HG03558 (cell line): ENCODE results near the gene TENM4.

ENCODE experiments used
- ATAC-seq: cut with Tn5 transposase; IDR thresholded peaks from one replicate; pipeline ENCODE4 v1.9.1; 2021; ENCODE audit warnings: moderate number of reproducible peaks; ENCODE audit not compliant: unreplicated experiment; ENCODE audit errors: extremely low read depth

TENM4 gene

GRCh38 chr11:78932757-78933156, 508.1 kb downstream of the TENM4 start:
- ATAC-seq, result no peak

DNA sequence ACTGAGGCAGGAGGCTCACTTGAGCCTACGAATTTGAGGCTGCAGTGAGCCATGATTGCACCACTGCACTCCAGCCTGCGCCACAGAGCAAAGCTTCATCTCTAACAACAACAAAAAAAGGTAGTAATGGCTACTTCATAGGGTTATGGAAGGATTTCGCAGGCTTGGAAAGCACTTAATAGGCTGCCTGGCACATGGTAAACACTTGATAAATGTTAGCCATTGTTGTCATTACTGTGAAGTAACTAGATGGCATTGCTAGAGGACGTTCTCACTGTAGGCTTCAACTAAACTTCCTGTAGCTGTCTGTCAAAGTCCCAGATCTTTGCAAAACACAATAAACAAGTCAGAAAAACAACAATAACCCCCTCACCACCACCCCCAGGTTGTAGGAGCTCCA, 508.9 kb downstream of the TENM4 start:
- no peak for ATAC-seq

- ATAC-seq, result no peak
Observed at GRCh38 chr11:78930810-78931523, 509.9 kb downstream of the TENM4 start.

- ATAC-seq, result no peak
Observed at GRCh38 chr11:78929906-78930220, 511.0 kb downstream of the TENM4 start.

- ATAC-seq, result no peak
Observed at GRCh38 chr11:78929207-78929905, 511.5 kb downstream of the TENM4 start.

DNA sequence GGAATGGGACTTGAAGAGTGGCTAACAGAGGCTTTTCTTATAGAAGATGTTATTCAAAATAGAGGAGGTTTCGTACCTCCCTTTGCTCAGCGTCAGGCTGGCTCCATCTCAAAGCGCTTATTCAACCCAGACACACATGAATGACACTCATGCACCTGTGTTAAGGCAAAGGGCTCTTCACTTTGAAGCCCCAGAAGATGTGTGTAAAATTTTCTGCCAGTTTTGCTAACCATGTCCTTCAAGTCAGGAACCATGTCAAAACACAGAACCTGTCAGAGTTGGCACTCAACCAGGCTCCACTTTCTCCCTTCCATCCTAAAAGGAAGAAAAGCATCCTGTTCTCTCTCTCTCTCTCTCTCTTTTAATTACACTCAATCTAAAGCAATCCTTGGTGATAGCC, 513.3 kb downstream of the TENM4 start:
- ATAC-seq, result no peak

DNA sequence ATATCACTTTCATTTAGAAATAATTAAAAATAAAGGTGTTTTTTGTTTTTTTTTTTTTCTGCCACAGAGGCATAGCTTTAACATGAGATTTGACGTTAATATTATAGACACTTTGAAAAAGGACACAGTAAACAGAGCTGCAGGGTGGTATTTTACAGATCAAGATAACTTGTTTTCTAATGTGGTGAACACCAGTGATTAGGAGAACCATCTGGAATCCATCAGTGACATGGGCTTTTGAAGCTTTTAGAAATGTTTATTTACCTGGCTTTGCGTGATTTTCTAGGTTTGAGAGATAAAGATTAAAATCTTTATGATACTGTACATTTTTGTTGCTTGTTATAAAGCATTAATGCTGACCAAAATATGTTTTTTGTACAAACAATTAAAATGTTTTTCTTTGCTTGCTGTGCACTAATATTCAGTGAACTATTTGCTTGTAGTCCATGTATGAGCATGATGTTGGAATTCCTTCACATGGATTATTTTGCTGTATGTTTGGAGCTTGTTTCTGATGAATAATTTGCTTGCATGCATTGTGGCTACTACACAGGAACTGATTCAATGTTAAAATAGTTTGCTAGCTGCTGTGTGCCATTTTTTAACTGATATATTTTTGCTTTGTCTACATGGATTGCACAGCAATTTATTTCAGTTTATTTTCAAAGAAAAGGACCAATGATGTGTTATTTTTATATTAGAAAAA, 514.0 kb downstream of the TENM4 start:
- no peak for ATAC-seq

DNA sequence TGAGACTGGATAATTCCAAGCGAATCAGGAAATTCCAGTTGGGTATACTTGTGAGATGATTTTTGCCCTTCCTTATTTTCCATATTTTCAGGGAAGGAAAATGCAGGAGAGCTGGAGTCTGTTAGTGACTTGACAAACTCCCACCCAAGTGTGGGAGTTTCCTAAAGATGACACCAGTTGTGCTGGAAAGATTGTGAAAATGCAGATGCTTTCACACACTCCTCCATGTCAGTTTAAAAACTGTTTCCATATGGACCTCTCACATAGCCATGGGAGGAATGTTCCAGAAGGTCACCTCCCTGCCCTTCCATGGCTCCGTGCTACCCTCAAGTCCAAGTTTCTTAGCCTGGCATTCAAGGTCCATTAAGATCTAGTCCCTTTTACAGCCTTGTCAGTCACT, 515.4 kb downstream of the TENM4 start:
- no peak for ATAC-seq

DNA sequence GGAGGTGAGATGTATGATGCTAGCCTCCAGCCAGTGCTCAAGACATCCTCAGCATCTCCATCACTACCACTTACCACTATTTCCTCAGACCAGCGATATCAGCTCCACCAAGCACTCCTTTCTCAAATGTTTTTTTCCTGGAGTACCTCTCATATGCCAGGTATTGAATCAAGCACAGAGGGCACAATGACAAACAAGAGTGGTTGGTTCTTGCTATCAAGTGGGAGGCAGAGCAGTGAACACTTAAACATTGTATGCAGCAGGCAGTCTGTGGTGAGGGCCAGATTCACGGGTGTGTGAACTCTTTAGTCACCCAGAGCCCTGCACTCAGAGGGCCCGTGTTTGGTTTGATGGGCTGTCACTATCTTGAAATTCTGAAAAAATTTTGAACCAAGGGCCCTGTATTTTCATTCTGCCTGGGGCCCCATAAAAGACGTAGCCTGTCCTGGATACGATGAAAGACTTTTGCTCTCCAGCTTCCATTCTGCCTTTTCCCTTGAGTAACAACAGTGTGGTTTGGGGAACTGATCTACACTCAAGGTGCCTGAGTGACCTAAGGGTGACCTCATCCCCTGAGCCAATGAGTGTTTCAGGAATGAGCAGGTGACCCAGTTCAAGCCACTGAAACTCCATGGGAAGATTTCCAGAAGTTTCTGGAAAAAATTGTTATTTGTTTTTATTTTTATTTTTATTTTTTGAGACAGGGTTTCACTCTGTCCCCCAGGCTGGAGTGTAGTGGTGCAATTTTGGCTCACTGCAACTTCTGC, 517.8 kb downstream of the TENM4 start:
- ATAC-seq, result no peak

GRCh38 chr11:78921509-78921908, 519.3 kb downstream of the TENM4 start:
- ATAC-seq, result no peak

GRCh38 chr11:78920329-78920728, 520.5 kb downstream of the TENM4 start:
- ATAC-seq, result no peak

GRCh38 chr11:78916759-78917158, 524.1 kb downstream of the TENM4 start:
- ATAC-seq, result no peak

GRCh38 chr11:78914503-78914902, 526.3 kb downstream of the TENM4 start:
- no peak for ATAC-seq

GRCh38 chr11:78912778-78913177, 528.1 kb downstream of the TENM4 start:
- no peak for ATAC-seq

DNA sequence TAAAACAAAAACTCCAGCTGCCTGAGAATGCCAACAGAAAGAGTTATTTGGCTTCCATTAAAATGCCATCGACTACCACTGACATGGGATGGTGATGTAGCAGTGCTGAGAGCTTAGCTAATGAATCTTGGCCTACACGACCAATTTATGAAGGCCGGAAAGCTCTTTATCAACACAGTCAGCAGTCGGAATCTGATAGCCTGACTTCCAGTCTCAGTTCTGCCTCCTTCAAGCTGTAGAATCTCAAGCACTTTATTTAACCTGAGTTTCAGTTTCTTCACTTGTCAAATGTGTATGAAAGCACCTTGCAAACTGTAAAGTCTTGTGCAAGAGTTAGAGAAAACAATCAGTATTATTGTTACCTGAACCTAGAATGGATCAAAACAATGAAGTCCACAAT, 530.5 kb downstream of the TENM4 start:
- no peak for ATAC-seq

GRCh38 chr11:78909386-78909785, 531.4 kb downstream of the TENM4 start:
- no peak for ATAC-seq

DNA sequence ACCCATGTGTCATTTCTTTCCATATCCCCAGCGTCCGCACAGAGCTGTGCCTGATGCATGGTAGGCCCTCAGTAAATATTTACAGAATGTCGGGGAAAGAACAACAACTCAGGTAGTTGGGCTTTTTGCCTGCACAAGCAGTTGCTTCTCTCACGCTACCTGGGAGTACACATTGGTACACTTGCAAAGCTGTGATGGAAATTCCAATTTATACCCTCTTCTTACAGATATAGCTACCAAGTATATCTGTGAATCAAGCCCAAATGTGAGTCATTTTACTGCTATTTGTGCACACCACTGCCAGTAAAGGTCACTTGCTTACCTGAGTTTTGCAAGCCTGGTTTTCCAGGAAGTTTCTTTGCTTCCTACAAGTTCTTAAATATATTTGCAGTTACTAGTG, 533.2 kb downstream of the TENM4 start:
- no peak for ATAC-seq

DNA sequence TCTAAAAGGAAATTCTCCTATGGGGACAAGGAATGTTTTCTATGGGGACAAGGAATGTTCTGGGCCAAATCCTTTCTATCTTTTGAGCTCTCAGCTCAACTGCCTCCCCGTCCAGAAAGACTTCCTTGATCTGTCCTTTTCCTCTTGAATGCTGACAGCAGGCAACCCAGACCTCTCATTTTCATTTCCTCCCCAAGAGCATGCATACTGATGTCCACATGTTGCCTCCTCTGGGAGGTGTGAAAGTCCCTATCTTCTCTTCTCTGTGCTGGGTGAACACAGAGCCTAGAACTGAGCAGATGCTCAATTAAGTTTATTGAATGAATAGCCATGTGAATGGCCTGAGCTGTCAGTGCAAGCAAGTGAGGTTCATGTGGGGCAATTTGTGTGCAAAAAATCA, 534.3 kb downstream of the TENM4 start:
- no peak for ATAC-seq

DNA sequence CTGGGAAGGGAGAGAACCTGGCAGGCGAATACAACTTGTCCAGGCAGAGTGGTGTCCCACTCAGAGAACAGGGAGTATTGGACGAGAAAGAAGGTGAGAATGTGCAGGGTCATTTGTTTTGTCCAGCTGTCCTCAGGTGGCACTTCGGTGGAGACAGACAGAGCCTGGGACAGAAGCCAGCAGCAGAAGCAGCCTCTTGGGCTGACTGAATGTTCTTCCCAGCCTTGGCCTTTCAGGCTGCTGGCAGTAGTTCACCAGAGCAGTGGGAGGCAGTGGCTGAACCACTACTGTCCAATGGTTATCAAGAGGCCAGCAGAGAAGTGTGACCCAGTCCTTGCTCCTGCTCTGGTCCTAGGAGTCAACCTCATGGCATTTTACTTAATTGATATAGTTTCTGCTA, 535.1 kb downstream of the TENM4 start:
- ATAC-seq, result no peak

GRCh38 chr11:78902771-78903507, 537.9 kb downstream of the TENM4 start:
- no peak for ATAC-seq
